Anterior cingulate cortex (tissue), 58 donors: Measurements from ENCODE around the gene CYCS.

Experiments used
- DNase-seq, 58 donors: peaks; one replicate each; lab custom pipeline; 2025; lab: John Stamatoyannopoulos, UW

Gene CYCS

DNA sequence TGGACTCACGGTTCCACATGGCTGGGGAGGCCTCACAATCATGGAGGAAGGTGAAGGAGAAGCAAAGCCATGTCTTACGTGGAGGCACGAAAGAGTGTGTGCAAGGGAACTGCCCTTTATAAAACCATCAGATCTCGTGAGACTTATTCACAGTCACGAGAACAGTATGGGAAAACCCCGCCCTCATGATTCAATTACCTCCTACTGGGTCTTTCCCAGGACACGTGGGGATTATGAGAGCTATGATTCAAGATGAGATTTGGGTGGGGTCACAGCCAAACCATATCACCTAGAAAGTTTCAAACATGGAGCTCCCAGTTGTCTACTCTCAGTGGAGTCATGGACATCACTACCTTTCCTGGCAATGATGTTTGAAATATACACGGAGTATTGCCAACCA is 49.6 kb downstream of the CYCS start:
- DNase-seq, result no peak

DNA sequence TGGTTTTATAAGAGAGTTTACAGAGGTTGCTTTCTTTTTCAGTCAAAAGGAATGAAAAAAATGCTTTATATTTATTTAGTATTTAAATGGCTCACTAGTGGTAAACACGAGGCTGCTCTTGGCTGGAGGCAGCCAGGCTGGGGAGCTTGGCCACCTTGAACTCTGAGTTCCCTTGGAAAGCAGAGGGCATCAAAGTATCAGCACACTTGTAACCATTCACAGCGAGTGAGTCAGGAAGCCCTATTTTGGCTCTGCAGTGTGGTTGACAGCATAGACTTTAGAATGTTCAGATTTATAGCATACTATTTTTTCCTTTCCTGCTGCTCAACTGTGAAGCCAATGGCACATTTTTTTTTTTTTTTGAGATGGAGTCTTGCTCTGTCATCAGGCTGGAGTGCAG is 51.6 kb downstream of the CYCS start:
- peak in 3 of 58 donors; percentile 5 to 8 (median 5) for DNase-seq
